T-helper 1 cell (primary cell): ENCODE measurements around the gene KRTAP19-7.

Experiments
- DNase-seq, 5 donors: peaks; one replicate each; pipeline ENCODE4 v3.0.0-alpha.2; 2012 to 2020
- total RNA-seq, 4 donors: gene quantifications; one replicate each; lab custom pipeline; 2026; lab: John Stamatoyannopoulos, UW

The KRTAP19-7 gene
- total RNA-seq, result 0 reads per million in 4 donors

GRCh38 chr21:30561264-30561895 is at the start of gene KRTAP19-7:
KRTAP19-7 (minus strand) TSS chr21:30561314; CDS start chr21:30561289, 25 bp downstream.
- no peak for DNase-seq

GRCh38 chr21:30605968-30606367 is 44.9 kb upstream of the KRTAP19-7 start:
- no peak for DNase-seq

GRCh38 chr21:30600787-30601186 is 39.7 kb upstream of the KRTAP19-7 start, which contains the start of gene KRTAP22-1:
KRTAP22-1 (plus strand) TSS chr21:30601087.
- DNase-seq, result no peak

GRCh38 chr21:30598802-30599201 is 37.7 kb upstream of the KRTAP19-7 start, which contains the start of gene KRTAP6-2:
KRTAP6-2 (minus strand) TSS chr21:30598902; CDS start chr21:30598874, 28 bp downstream.
- DNase-seq, result no peak

GRCh38 chr21:30592140-30592539 is 31.0 kb upstream of the KRTAP19-7 start, which contains the start of gene KRTAP6-3:
KRTAP6-3 (plus strand) TSS chr21:30592440; CDS start chr21:30592446, 6 bp downstream.
- DNase-seq, result no peak

- DNase-seq, result no peak
These were observed 29.2 kb upstream of the KRTAP19-7 start, which contains the start of gene KRTAP22-2 for GRCh38 chr21:30590297-30590696. KRTAP22-2 (minus strand) TSS chr21:30590397.

- no peak for DNase-seq
These were observed 21.8 kb upstream of the KRTAP19-7 start for GRCh38 chr21:30582870-30583269.

GRCh38 chr21:30580132-30580531 is 19.0 kb upstream of the KRTAP19-7 start:
- DNase-seq, result no peak

GRCh38 chr21:30579346-30579745 is 18.2 kb upstream of the KRTAP19-7 start:
- no peak for DNase-seq

- DNase-seq, result no peak
These were observed 16.7 kb upstream of the KRTAP19-7 start for GRCh38 chr21:30577766-30578165.

GRCh38 chr21:30567617-30568016 is 6.5 kb upstream of the KRTAP19-7 start:
- no peak for DNase-seq

GRCh38 chr21:30563630-30564029 is 2.5 kb upstream of the KRTAP19-7 start:
- no peak for DNase-seq

- DNase-seq, result no peak
These were observed 2.0 kb upstream of the KRTAP19-7 start for GRCh38 chr21:30563072-30563471.

GRCh38 chr21:30561957-30562356 is 843 bp upstream of the KRTAP19-7 start:
- DNase-seq, result no peak

- DNase-seq, result no peak
These were observed 6.0 kb downstream of the KRTAP19-7 start for GRCh38 chr21:30555095-30555494.

- DNase-seq, result no peak
These were observed 8.3 kb downstream of the KRTAP19-7 start for GRCh38 chr21:30552782-30553181.

GRCh38 chr21:30541764-30542163 is 19.4 kb downstream of the KRTAP19-7 start, which contains the start of gene KRTAP19-6:
KRTAP19-6 (minus strand) TSS chr21:30541864; CDS start chr21:30541833, 31 bp downstream.
- DNase-seq, result no peak

- no peak for DNase-seq
These were observed 42.2 kb downstream of the KRTAP19-7 start for GRCh38 chr21:30518876-30519275.

GRCh38 chr21:30515681-30516080 is 45.4 kb downstream of the KRTAP19-7 start:
- DNase-seq, result no peak
